ELF-1 (cell line): ENCODE data around the gene POLR3A.

Source experiments
- DNase-seq: peaks from one replicate; pipeline ENCODE4 v3.0.0-alpha.2; 2016; ENCODE audit warnings: low read depth, low spot score

Gene POLR3A

GRCh38 chr10:77978360-77978759 is 51.0 kb downstream of the POLR3A start:
- DNase-seq: no peak

- no peak for DNase-seq
These were observed 51.4 kb downstream of the POLR3A start for GRCh38 chr10:77977934-77978333.

GRCh38 chr10:77977016-77977415 is 52.3 kb downstream of the POLR3A start:
- DNase-seq: no peak

GRCh38 chr10:77975086-77975666 is 54.1 kb downstream of the POLR3A start:
- no peak for DNase-seq

GRCh38 chr10:77974396-77975074 is 54.8 kb downstream of the POLR3A start:
- peak; percentile 68 for DNase-seq

- DNase-seq: no peak
These were observed 56.0 kb downstream of the POLR3A start for GRCh38 chr10:77973276-77973675.

GRCh38 chr10:77972148-77972547 is 57.2 kb downstream of the POLR3A start:
- DNase-seq: no peak

GRCh38 chr10:77971804-77972144 is 57.5 kb downstream of the POLR3A start:
- no peak for DNase-seq

- peak; percentile 82 for DNase-seq
These were observed 58.2 kb downstream of the POLR3A start for GRCh38 chr10:77970869-77971803.

GRCh38 chr10:77969114-77969513 is 60.2 kb downstream of the POLR3A start:
- DNase-seq: no peak

GRCh38 chr10:77967611-77968022 is 61.7 kb downstream of the POLR3A start:
- no peak for DNase-seq

- no peak for DNase-seq
These were observed 64.0 kb downstream of the POLR3A start for GRCh38 chr10:77965294-77965693.

- no peak for DNase-seq
These were observed 64.5 kb downstream of the POLR3A start for GRCh38 chr10:77964811-77965210.

- no peak for DNase-seq
These were observed 65.4 kb downstream of the POLR3A start for GRCh38 chr10:77963901-77964300.

GRCh38 chr10:77962350-77963146 is 66.8 kb downstream of the POLR3A start:
- no peak for DNase-seq

GRCh38 chr10:77961668-77962067 is 67.6 kb downstream of the POLR3A start:
- no peak for DNase-seq

GRCh38 chr10:77960829-77961329 is 68.4 kb downstream of the POLR3A start:
- no peak for DNase-seq

GRCh38 chr10:77959887-77960455 is 69.3 kb downstream of the POLR3A start:
- no peak for DNase-seq

GRCh38 chr10:77959384-77959783 is 69.9 kb downstream of the POLR3A start:
- no peak for DNase-seq

GRCh38 chr10:77955136-77955535 is 74.2 kb downstream of the POLR3A start:
- DNase-seq: no peak

- peak; percentile 98 for DNase-seq
These were observed 80.1 kb downstream of the POLR3A start for GRCh38 chr10:77949167-77949566.
